Measurements from ENCODE around the gene DPM3. TPM values are rescaled to one million over a fixed set of nuclear protein-coding genes. Genes with fewer than 3 reads are reported as not detected.
A peak's percentile ranks its signal among the peaks of the same experiment; 100 is the strongest.

DPM3 gene
- total and polyA plus RNA-seq, 9 of the 15 experiments (the other 6 are each of a cell fraction or from before 2014, with no cell fraction given): 3.7 to 120 (median 36.4) TPM

- TF ChIP-seq SMARCC2 (IDR thresholded peaks at IDR 0.05; ENCODE audit: low read depth): no peak
- no peak for TF ChIP-seq ZNF24 (IDR thresholded peaks at IDR 0.05)
- no peak for TF ChIP-seq ZNF212 (CRISPR knock-in tag; IDR thresholded peaks at IDR 0.05)
- TF ChIP-seq DLX4 (CRISPR knock-in tag; IDR thresholded peaks at IDR 0.05): no peak
- no peak for TF ChIP-seq TAF7 (tag; IDR thresholded peaks at IDR 0.05)
- TF ChIP-seq CREM (IDR thresholded peaks at IDR 0.05; ENCODE audit: low read depth): peak; percentile 91
- no peak; a peak in 1 of 4 replicates for TF ChIP-seq ARNT (IDR thresholded peaks at IDR 0.05)
- 0 out of 2 replicates have a peak, but pooled peaks have one; percentile 11 for TF ChIP-seq CEBPG (CRISPR knock-in tag; IDR thresholded peaks at IDR 0.05)
- no peak for TF ChIP-seq CEBPG (tag; conservative IDR thresholded peaks at IDR 0.05 in 1 of 2, IDR thresholded peaks at IDR 0.05 in 1 of 2)
- TF ChIP-seq RBM15 (IDR thresholded peaks at IDR 0.05; ENCODE audit: insufficient read depth, low read length): no peak
- TF ChIP-seq ZNF395 (CRISPR knock-in tag; IDR thresholded peaks at IDR 0.05): no peak
- no peak for TF ChIP-seq ZC3H8 (IDR thresholded peaks at IDR 0.05)
- TF ChIP-seq SRSF1 (IDR thresholded peaks at IDR 0.05; ENCODE audit: low read depth, low read length): no peak
- TF ChIP-seq SNAPC5 (CRISPR knock-in tag; IDR thresholded peaks at IDR 0.05): no peak
- TF ChIP-seq SRSF7 (optimal IDR thresholded peaks at IDR 0.05; ENCODE audit: low read depth, low read length): no peak
- TF ChIP-seq MAZ (CRISPR knock-in tag; conservative IDR thresholded peaks at IDR 0.05 in 1 of 2, IDR thresholded peaks at IDR 0.05 in 1 of 2): peak in 1 of 2 experiments; percentile 33; a peak in 1 of 4 replicates
- TF ChIP-seq ZNF551 (CRISPR knock-in tag; IDR thresholded peaks at IDR 0.05): no peak
- TF ChIP-seq ARID4B (CRISPR knock-in tag; IDR thresholded peaks at IDR 0.05): peak; percentile 82; the same call in 1 of the 2 replicates
- no peak for TF ChIP-seq ZNF511 (CRISPR knock-in tag; IDR thresholded peaks at IDR 0.05)
- no peak for TF ChIP-seq CCAR2 (IDR thresholded peaks at IDR 0.05; ENCODE audit: low read depth, low read length)
- no peak for TF ChIP-seq NRF1 (conservative IDR thresholded peaks at IDR 0.05 in 1 of 2, IDR thresholded peaks at IDR 0.05 in 1 of 2)
- no peak for TF ChIP-seq DNMT1 (IDR thresholded peaks at IDR 0.05)
- TF ChIP-seq TRIM24 (IDR thresholded peaks at IDR 0.05): no peak
- TF ChIP-seq ZNF584 (CRISPR knock-in tag; IDR thresholded peaks at IDR 0.05; ENCODE audit: low read depth): no peak
Observed at GRCh38 chr1:155134880-155135414, 5.4 kb downstream of the DPM3 start (continued).

Measured in K562 (cell line).